ENCODE results near the gene FEM1C. TPM values are rescaled to one million over a fixed set of nuclear protein-coding genes. Genes with fewer than 3 reads are reported as not detected.

FEM1C gene
- total RNA-seq, 1 donor from 2014 or later = 19.8 TPM

DNA sequence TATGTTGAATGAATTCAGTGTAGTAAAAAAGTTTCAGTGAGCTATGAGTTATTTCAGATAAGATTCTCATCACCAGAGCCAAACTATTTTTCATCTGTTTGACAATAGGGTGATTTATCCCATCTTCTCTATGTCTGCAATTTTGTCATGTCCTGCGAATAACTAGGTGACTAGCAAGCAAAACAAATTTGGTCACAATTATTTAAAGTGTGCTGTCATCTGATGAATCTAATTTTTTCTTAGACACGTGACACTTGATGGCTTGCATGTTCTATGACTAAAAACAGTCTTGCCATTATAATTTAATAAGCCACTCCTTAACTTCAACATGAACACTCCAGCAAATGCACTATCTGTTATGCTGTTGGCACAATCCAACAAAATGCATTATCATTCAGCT is 35.0 kb downstream of the FEM1C start:
- DNase-seq (no peak), ATAC-seq (ENCODE audit: low read depth) (no peak)
- Mint-ChIP-seq H3K27ac (no peak overlapping the region), H3K9me3 (no peaks in the 10 kb centered on the region), H3K4me1 (no peaks in the 10 kb centered on the region), H3K27me3 (no peaks in the 10 kb centered on the region), H3K36me3 (ENCODE audit: low read depth) (no peaks in the 10 kb centered on the region), H3K4me3 (no peak overlapping the region)
- TF ChIP-seq, protein P1, sequence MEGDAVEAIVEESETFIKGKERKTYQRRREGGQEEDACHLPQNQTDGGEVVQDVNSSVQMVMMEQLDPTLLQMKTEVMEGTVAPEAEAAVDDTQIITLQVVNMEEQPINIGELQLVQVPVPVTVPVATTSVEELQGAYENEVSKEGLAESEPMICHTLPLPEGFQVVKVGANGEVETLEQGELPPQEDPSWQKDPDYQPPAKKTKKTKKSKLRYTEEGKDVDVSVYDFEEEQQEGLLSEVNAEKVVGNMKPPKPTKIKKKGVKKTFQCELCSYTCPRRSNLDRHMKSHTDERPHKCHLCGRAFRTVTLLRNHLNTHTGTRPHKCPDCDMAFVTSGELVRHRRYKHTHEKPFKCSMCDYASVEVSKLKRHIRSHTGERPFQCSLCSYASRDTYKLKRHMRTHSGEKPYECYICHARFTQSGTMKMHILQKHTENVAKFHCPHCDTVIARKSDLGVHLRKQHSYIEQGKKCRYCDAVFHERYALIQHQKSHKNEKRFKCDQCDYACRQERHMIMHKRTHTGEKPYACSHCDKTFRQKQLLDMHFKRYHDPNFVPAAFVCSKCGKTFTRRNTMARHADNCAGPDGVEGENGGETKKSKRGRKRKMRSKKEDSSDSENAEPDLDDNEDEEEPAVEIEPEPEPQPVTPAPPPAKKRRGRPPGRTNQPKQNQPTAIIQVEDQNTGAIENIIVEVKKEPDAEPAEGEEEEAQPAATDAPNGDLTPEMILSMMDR (IDR thresholded peaks at IDR 0.05) = no peak
- intact Hi-C loops (cut with micrococcal nuclease) = no loop called here
- POLR2A ChIA-PET = no interaction called here
- CTCF ChIA-PET = no interaction called here

DNA sequence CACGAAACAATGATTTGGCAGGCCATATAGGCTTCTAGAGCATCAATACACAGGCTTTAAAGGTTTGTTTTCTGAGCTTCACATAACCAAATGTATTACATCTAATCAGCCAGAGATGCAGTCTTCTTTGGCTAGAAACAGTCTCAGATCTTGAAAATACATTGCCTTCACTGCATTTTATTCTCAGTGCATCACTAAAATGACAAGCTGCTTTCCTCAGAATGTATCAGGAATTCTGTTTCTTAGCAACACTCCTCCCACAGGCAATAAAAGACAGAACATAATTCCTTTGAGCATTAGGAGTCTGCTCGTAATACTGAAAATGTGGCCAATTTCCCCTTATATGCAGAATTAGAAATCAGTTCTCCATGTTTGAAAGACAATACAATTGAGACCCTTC is 36.9 kb downstream of the FEM1C start:
- Mint-ChIP-seq H3K4me1 (no peaks in the 10 kb centered on the region), H3K27me3 (no peaks in the 10 kb centered on the region), H3K9me3 (no peaks in the 10 kb centered on the region), H3K4me3 (no peak overlapping the region), H3K27ac (no peak overlapping the region), H3K36me3 (ENCODE audit: low read depth) (no peaks in the 10 kb centered on the region)
- ChIA-PET CTCF (no interaction called here), POLR2A (no interaction called here)
- no peak for DNase-seq
- ATAC-seq (ENCODE audit: low read depth) = no peak
- intact Hi-C loops (cut with micrococcal nuclease) = no loop called here
- TF ChIP-seq, protein P1 (IDR thresholded peaks at IDR 0.05) = no peak

DNA sequence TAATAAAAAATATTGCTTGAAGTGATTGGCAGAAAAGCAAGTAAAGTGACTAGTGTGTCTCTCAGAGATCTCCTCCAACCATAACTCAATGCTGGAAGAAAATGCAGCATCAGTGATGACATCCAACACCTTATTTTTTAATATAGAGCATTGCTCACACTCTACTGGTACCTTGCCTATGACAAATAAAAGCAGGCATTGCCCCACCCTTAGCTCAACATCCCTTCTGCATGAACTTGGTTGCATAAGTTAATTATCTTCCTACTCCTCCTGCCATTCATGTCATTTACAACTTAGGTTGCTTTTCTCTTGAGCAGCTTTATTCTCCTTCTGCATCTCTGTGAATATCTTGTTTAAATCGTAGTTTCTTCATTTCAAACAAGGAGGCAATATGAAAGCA is 41.2 kb downstream of the FEM1C start:
- POLR2A ChIA-PET = no interaction called here
- no peak for DNase-seq

GRCh38 chr5:115501464-115502210 is 42.9 kb downstream of the FEM1C start:
- H3K27me3 Mint-ChIP-seq = peaks cover 2% of the 10 kb centered on the region
- peaks cover 2% of the 10 kb centered on the region for H3K9me3 Mint-ChIP-seq
- ATAC-seq (ENCODE audit: low read depth) (no peak), DNase-seq (no peak)
- no peaks in the 10 kb centered on the region for H3K4me1 Mint-ChIP-seq
- CTCF ChIA-PET = no interaction called here
- intact Hi-C loops (cut with micrococcal nuclease) = no loop called here
- POLR2A ChIA-PET = no interaction called here
- H3K36me3 Mint-ChIP-seq (ENCODE audit: low read depth) = no peaks in the 10 kb centered on the region
- TF ChIP-seq, protein P1 (IDR thresholded peaks at IDR 0.05) = no peak
- no peak overlapping the region for H3K27ac Mint-ChIP-seq
- no peak overlapping the region for H3K4me3 Mint-ChIP-seq

More for the DNA sequence above, 41.2 kb downstream of the FEM1C start:
- CTCF ChIA-PET = no interaction called here
- Mint-ChIP-seq H3K9me3 (peaks cover 2% of the 10 kb centered on the region), H3K27me3 (no peaks in the 10 kb centered on the region), H3K36me3 (ENCODE audit: low read depth) (no peaks in the 10 kb centered on the region), H3K4me3 (no peak overlapping the region), H3K4me1 (no peaks in the 10 kb centered on the region), H3K27ac (no peak overlapping the region)
- intact Hi-C loops (cut with micrococcal nuclease) = no loop called here
- ATAC-seq (ENCODE audit: low read depth) = no peak
- TF ChIP-seq, protein P1 (IDR thresholded peaks at IDR 0.05) = no peak

DNA sequence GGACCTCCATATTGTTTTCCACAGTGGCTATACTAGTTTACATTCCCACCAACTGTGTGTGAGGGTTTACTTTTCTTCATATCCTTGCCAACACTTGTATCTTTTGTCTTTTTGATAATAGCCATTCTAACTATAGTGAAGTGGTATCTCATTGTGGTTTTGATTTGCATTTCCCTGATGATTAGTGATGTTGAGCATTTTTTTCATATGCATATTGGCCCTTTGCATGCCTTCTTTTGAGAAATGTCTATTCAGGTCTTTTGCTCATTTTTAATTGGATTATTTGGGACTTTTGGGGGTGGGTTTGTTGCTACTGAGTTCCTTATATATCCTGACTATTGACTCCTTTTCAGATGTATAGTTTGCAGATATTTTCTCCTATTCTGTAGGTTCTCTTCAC is 44.4 kb downstream of the FEM1C start:
- H3K4me1 Mint-ChIP-seq = no peaks in the 10 kb centered on the region
- POLR2A ChIA-PET = no interaction called here

More for the DNA sequence above, 44.4 kb downstream of the FEM1C start:
- TF ChIP-seq, protein P1 (IDR thresholded peaks at IDR 0.05) = no peak
- Mint-ChIP-seq H3K27ac (no peak overlapping the region), H3K4me3 (no peak overlapping the region), H3K36me3 (ENCODE audit: low read depth) (no peaks in the 10 kb centered on the region), H3K27me3 (peaks cover 5% of the 10 kb centered on the region), H3K9me3 (peaks cover 2% of the 10 kb centered on the region)
- CTCF ChIA-PET = no interaction called here
- DNase-seq (no peak), ATAC-seq (ENCODE audit: low read depth) (no peak)
- intact Hi-C loops (cut with micrococcal nuclease) = no loop called here

Measured in activated B cell treated with CpG ODN at 0.5 μM for 24 hours (primary cell).